Activated CD4-positive, alpha-beta memory T cell treated with anti-CD3 and anti-CD28 coated beads, Interleukin-2, amount 10 ng/mL, durations not matched to agents 7 days and 5 days (primary cell): Measurements from ENCODE around the gene KLHL40. TPM values are rescaled to one million over a fixed set of nuclear protein-coding genes. Genes with fewer than 3 reads are reported as not detected.

Experiments
- CTCF ChIA-PET: fragments of 350-600 bp; sonication (Branson Sonifier 250); formaldehyde crosslinking; loops from one replicate; lab custom pipeline; 2021; ENCODE audit warnings: antibody characterized with exemption, inconsistent platforms; lab: Charles Lee
- POLR2A ChIA-PET: fragments of 350-600 bp; sonication (Branson Sonifier 250); formaldehyde crosslinking; loops from one replicate; lab custom pipeline; 2021; ENCODE audit warnings: antibody characterized with exemption; lab: Charles Lee
- DNase-seq: peaks from one replicate; pipeline ENCODE4 v3.0.0-alpha.2; 2020
- H3K27ac Mint-ChIP-seq: one replicate; pipeline ENCODE4 v1.8.0; 2021; ENCODE audit warnings: mild to moderate bottlenecking, mixed read lengths
- H3K27me3 Mint-ChIP-seq: one replicate; pipeline ENCODE4 v1.8.0; 2021; ENCODE audit warnings: mixed read lengths
- H3K36me3 Mint-ChIP-seq: one replicate; pipeline ENCODE4 v1.8.0; 2021; ENCODE audit warnings: low read depth, mixed read lengths
- H3K4me1 Mint-ChIP-seq: one replicate; pipeline ENCODE4 v1.8.0; 2021; ENCODE audit warnings: mixed read lengths
- H3K4me3 Mint-ChIP-seq: one replicate; pipeline ENCODE4 v1.8.0; 2021; ENCODE audit warnings: mild to moderate bottlenecking, mixed read lengths
- H3K9me3 Mint-ChIP-seq: one replicate; pipeline ENCODE4 v1.8.0; 2021; ENCODE audit warnings: mixed read lengths
- total RNA-seq, 2 experiments: library from RNA; stranded (reverse); gene quantifications; one replicate each; pipeline ENCODE4 v1.2.3, GENCODE V29; 2021

KLHL40 gene
- total RNA-seq, 2 experiments from 2014 or later: not detected

- DNase-seq: no peak
- ChIA-PET CTCF (interaction anchor here (4.2 kb wide), 1 partner anchor 85 kb away, joined by 24 read pairs; no protein-coding TSS in a partner anchor), POLR2A (interaction anchor here (1.2 kb wide), 1 partner anchor 12 kb away, joined by 3 read pairs; no protein-coding TSS in a partner anchor)
- Mint-ChIP-seq H3K27me3 (peaks cover 3% of the 10 kb centered on the region), H3K36me3 (no peaks in the 10 kb centered on the region), H3K9me3 (no peaks in the 10 kb centered on the region), H3K4me1 (no peaks in the 10 kb centered on the region), H3K27ac (no peak overlapping the region), H3K4me3 (no peak overlapping the region)
Observed at GRCh38 chr3:42659451-42660130, 25.7 kb upstream of the KLHL40 start.

GRCh38 chr3:42660131-42660715, 25.1 kb upstream of the KLHL40 start:
- CTCF ChIA-PET: interaction anchor here (1.2 to 4.2 kb wide), 2 partner anchors 85 to 90 kb away, joined by 3 to 24 read pairs; no protein-coding TSS in a partner anchor

DNA sequence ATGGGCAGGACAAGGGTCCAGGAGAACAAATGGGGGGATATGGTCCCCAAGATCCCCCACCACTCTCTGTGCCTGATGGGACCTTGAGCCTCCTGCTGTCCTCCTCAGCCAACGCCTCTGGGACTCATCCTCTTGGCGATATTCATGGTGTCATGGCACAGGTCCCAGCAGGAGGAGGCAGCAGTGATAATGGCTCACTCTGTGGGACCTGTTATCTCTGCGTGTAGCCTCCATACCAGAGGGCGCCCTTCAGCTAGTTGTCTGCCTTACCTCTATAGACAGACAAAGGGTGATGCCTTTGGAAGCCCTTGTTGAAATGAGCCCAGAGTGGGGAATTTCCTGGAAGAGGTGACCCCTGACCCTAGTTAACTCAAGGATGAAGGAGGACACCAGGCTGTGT, 24.4 kb upstream of the KLHL40 start:
- no peaks in the 10 kb centered on the region for H3K36me3 Mint-ChIP-seq
- DNase-seq: peak; percentile 36
- H3K9me3 Mint-ChIP-seq: no peaks in the 10 kb centered on the region
- H3K27ac Mint-ChIP-seq: no peak overlapping the region
- H3K4me3 Mint-ChIP-seq: no peak overlapping the region
- CTCF ChIA-PET: interaction anchor here (0.8 to 4.2 kb wide), 4 partner anchors 11 to 89 kb away, joined by 3 to 24 read pairs (median 4); no protein-coding TSS in a partner anchor
- POLR2A ChIA-PET: no interaction called here
- no peaks in the 10 kb centered on the region for H3K27me3 Mint-ChIP-seq
- H3K4me1 Mint-ChIP-seq: no peaks in the 10 kb centered on the region

More at GRCh38 chr3:42660131-42660715, 25.1 kb upstream of the KLHL40 start:
- DNase-seq: no peak
- no peak overlapping the region for H3K27ac Mint-ChIP-seq
- POLR2A ChIA-PET: interaction anchor here (1.2 kb wide), 1 partner anchor 12 kb away, joined by 3 read pairs; no protein-coding TSS in a partner anchor
- no peaks in the 10 kb centered on the region for H3K36me3 Mint-ChIP-seq
- H3K9me3 Mint-ChIP-seq: no peaks in the 10 kb centered on the region
- no peak overlapping the region for H3K4me3 Mint-ChIP-seq
- peaks cover under 1% of the 10 kb centered on the region for H3K27me3 Mint-ChIP-seq
- H3K4me1 Mint-ChIP-seq: no peaks in the 10 kb centered on the region

GRCh38 chr3:42661593-42662022, 23.7 kb upstream of the KLHL40 start:
- no peak for DNase-seq
- POLR2A ChIA-PET: no interaction called here
- H3K9me3 Mint-ChIP-seq: no peaks in the 10 kb centered on the region
- CTCF ChIA-PET: interaction anchor here (0.8 to 4.2 kb wide), 4 partner anchors 10 to 88 kb away, joined by 3 to 24 read pairs (median 4); no protein-coding TSS in a partner anchor
- no peaks in the 10 kb centered on the region for H3K27me3 Mint-ChIP-seq
- no peaks in the 10 kb centered on the region for H3K36me3 Mint-ChIP-seq
- H3K27ac Mint-ChIP-seq: no peak overlapping the region
- H3K4me3 Mint-ChIP-seq: no peak overlapping the region
- no peaks in the 10 kb centered on the region for H3K4me1 Mint-ChIP-seq

GRCh38 chr3:42662037-42662812, 23.1 kb upstream of the KLHL40 start:
- ChIA-PET CTCF (interaction anchor here (1.3 to 4.2 kb wide), 2 partner anchors 10 to 83 kb away, joined by 3 to 24 read pairs; no protein-coding TSS in a partner anchor), POLR2A (interaction anchor here (1.2 kb wide), 1 partner anchor 142 kb away, joined by 3 read pairs; the partner anchor contains the start of gene HIGD1A)
- peak; percentile 12 for DNase-seq
- Mint-ChIP-seq H3K27ac (no peak overlapping the region), H3K36me3 (no peaks in the 10 kb centered on the region), H3K27me3 (no peaks in the 10 kb centered on the region), H3K4me1 (no peaks in the 10 kb centered on the region), H3K4me3 (no peak overlapping the region), H3K9me3 (no peaks in the 10 kb centered on the region)

GRCh38 chr3:42662813-42663535, 22.4 kb upstream of the KLHL40 start:
- Mint-ChIP-seq H3K9me3 (no peaks in the 10 kb centered on the region), H3K4me1 (no peaks in the 10 kb centered on the region), H3K27ac (no peak overlapping the region), H3K27me3 (no peaks in the 10 kb centered on the region), H3K4me3 (no peak overlapping the region), H3K36me3 (no peaks in the 10 kb centered on the region)
- CTCF ChIA-PET: interaction anchor here (4.2 kb wide), 1 partner anchor 82 kb away, joined by 24 read pairs; no protein-coding TSS in a partner anchor
- POLR2A ChIA-PET: interaction anchor here (1.2 kb wide), 1 partner anchor 141 kb away, joined by 3 read pairs; the partner anchor contains the start of gene HIGD1A
- peak; percentile 8 for DNase-seq

- peak; percentile 10 for DNase-seq
- no peaks in the 10 kb centered on the region for H3K36me3 Mint-ChIP-seq
- H3K27ac Mint-ChIP-seq: no peak overlapping the region
- no peaks in the 10 kb centered on the region for H3K27me3 Mint-ChIP-seq
- no peaks in the 10 kb centered on the region for H3K9me3 Mint-ChIP-seq
- ChIA-PET CTCF (interaction anchor here (4.2 kb wide), 1 partner anchor 81 kb away, joined by 24 read pairs; no protein-coding TSS in a partner anchor), POLR2A (no interaction called here)
- H3K4me1 Mint-ChIP-seq: no peaks in the 10 kb centered on the region
- no peak overlapping the region for H3K4me3 Mint-ChIP-seq
Observed at GRCh38 chr3:42663581-42664437, 21.5 kb upstream of the KLHL40 start.

- no peak overlapping the region for H3K27ac Mint-ChIP-seq
- H3K27me3 Mint-ChIP-seq: peaks cover 2% of the 10 kb centered on the region
- ChIA-PET POLR2A (no interaction called here), CTCF (no interaction called here)
- no peaks in the 10 kb centered on the region for H3K36me3 Mint-ChIP-seq
- no peak overlapping the region for H3K4me3 Mint-ChIP-seq
- DNase-seq: peak; percentile 11
- H3K4me1 Mint-ChIP-seq: no peaks in the 10 kb centered on the region
- H3K9me3 Mint-ChIP-seq: no peaks in the 10 kb centered on the region
Observed at GRCh38 chr3:42664438-42664803, 20.9 kb upstream of the KLHL40 start.

DNA sequence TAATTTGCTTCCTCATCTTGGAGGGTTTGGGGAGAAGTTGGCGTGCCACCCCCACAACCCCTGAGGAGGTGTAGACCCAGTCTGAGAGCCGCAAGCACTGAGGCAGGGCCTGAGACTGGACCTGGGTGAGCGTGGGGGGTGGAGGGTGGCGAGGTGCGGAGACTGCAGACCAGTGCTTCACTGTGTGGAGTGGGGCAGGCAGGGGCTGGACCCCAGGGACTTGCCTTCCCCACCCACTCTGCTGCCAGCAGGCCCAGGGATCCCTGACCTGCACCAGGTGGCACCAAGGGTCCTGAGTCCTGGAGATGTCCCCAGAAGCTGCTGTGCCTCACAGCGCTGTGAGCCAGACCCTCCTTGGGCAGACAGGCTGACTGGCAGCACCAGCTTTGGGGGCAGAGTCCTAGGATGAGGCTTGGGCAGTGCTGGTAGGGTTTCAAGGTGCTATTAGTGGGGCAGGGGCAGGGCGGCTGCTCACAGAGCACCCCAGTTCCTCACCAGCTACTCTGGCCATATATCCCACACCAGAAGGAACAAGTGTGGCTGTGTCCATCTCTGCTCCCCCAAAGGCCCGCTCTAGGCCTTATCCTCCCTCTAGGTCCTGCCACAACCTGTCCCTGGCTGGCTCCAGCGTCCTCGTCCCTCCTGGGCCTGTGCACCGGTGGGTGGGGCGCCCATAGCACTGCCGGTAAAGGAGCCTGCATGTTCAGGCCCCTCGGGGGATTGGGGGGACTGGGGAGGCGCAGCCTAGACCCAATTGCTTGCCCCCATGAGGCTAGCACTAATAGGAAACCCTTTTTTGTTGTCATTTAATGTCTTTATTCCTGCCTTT, 20.1 kb upstream of the KLHL40 start:
- no peaks in the 10 kb centered on the region for H3K4me1 Mint-ChIP-seq
- H3K36me3 Mint-ChIP-seq: no peaks in the 10 kb centered on the region
- POLR2A ChIA-PET: no interaction called here
- DNase-seq: peak; percentile 7
- H3K27me3 Mint-ChIP-seq: peaks cover 2% of the 10 kb centered on the region
- CTCF ChIA-PET: no interaction called here
- no peak overlapping the region for H3K27ac Mint-ChIP-seq
- no peak overlapping the region for H3K4me3 Mint-ChIP-seq
- no peaks in the 10 kb centered on the region for H3K9me3 Mint-ChIP-seq

- CTCF ChIA-PET: no interaction called here
- POLR2A ChIA-PET: no interaction called here
- H3K27me3 Mint-ChIP-seq: peaks cover 2% of the 10 kb centered on the region
Observed at GRCh38 chr3:42666022-42666421, 19.3 kb upstream of the KLHL40 start.

DNA sequence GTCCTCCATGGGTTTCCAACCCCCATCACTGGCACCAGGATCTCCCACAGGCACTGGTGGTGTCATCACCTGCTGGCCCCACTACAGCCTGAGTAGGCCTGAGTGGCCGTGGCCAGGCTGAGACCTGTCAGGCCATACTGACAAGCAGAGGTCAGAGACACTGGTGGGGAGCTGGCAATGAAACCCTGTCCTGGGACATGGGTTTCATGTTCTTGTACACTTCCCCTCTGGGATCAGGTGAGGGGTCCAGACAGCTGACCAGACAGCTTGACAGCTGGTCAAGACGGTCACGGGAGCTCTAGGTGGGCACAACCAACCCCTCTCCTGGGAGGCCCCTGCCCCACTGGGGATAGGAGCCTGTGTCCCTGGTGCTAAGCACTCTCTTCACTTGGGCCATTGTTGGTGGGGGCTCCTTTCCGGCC, 18.7 kb upstream of the KLHL40 start:
- Mint-ChIP-seq H3K4me1 (no peaks in the 10 kb centered on the region), H3K36me3 (no peaks in the 10 kb centered on the region), H3K27ac (no peak overlapping the region), H3K4me3 (no peak overlapping the region), H3K27me3 (peaks cover 2% of the 10 kb centered on the region), H3K9me3 (no peaks in the 10 kb centered on the region)
- peak; percentile 9 for DNase-seq
- CTCF ChIA-PET: no interaction called here
- POLR2A ChIA-PET: no interaction called here

More at GRCh38 chr3:42666022-42666421, 19.3 kb upstream of the KLHL40 start:
- Mint-ChIP-seq H3K4me1 (no peaks in the 10 kb centered on the region), H3K9me3 (no peaks in the 10 kb centered on the region), H3K4me3 (no peak overlapping the region), H3K36me3 (no peaks in the 10 kb centered on the region), H3K27ac (no peak overlapping the region)
- peak; percentile 11 for DNase-seq
